ENCODE measurements around the gene GPR27.

Gene GPR27

DNA sequence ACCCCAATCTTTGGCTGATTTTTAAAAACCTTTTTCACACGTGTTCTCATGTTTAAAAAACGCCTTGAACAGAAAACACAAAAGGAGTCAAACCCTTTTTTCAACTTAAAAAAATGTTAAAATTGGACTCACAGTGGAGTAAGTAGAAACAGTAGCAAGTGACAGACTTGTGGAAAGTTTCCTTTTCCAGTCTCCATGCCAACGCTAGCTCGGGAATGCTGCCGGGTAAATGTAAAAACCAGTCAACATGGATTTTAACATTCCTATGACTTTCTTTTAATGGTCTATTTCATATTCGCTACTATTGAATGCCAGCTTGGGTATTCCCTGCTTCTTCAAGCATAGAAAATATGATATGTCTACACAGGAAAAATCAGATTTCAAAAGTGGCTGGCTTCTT is 32.9 kb downstream of the GPR27 start:
- no peak for DNase-seq

DNA sequence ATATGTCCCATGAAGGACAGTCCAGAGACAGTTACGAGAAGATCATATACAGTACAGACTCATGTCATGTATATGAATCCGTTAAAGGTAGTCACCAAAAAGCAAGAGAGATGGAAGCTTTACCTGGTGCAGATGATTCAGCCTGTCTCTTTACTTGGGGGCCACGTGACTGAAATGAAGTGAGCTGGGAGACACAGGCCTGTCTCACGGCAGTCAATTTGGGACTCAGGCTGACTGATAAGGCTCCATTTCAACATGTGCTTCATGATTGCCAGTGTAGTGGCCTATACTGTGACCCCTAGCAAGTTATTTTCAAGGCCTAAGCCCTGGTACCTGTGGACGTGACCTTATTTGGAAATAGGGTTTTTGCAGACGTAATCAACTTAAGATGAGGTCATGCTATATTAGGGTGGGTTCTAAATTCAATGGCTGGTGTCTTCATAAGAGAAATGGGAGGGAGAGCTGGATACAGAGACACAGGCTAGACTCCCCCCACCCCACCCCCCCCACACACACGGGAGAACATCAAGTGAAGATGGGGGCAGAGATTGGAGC is 34.3 kb downstream of the GPR27 start:
- no peak for DNase-seq

DNA sequence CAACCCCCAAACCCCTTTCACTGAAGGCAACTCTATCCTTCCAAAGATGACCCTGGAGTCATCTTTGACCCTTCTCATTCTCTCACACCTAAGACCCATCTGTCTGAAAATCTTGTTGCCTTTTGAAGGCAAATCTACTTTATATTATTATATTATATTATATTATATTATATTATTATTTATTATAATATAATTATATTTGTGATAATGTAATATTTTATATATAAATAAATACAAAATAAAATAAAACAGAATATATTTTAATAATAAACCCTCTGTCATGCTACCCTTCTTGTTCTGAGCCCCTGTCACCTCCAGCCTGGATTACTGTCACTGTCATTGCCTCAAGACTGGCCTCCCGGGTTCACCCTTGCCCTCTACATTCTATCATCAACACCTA is 36.3 kb downstream of the GPR27 start:
- DNase-seq = no peak

DNA sequence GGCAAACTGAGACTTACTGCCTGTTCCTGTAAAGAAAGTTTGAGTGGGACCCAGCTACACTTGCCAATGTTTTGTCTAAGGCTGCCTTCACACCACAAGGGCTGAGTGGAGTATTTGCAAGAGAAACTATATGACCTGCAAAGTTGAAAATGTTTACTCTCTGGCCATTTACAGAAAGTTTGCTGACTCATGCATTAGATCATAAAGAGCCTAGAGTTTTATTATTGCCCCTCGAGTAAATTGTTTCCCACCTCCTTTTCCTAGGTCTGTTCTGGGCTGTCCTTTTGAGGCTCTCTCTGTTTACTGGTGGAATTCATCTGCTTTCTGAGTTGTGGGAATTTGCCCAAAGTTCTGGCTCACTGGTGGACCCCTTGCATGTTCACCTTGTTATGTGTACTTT is 38.0 kb downstream of the GPR27 start:
- DNase-seq = no peak

DNA sequence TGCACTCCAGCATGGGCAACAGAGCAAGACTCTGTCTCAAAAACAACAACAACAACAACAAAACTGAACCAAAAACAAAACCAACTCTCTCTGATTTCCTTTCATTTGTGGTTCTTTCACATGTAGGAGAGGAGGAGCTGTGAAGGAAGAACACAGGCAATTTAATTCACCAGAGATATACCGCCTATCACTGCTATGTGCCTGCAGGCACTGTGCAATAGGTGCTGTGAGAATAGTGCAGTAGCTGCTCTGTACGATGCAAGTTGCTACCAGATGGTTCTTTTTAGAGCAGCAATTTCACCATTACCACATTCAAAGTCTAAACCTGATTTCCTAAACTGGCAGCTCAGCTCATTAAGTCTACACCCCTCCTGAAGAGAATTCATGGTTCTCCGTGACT is 42.6 kb downstream of the GPR27 start:
- no peak for DNase-seq

DNA sequence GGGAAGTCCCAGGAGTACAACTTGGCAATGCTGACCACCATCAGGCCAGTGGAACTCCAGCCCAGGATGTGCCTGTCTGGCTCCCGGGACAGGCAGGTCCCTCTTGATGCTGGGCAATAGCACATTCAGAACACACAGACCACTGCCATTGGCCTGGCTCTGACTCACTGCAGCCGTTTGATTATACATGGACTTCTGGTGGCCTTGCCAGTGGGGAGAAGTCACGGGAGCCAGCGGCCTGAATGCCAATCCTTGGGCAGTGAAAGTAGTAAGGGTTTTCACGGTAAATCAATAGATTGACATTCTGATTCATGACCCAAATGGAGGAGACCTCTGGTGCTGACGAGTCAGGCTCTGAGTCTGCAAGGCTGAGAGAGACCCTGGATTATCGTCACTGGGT is 43.8 kb downstream of the GPR27 start:
- DNase-seq = no peak

DNA sequence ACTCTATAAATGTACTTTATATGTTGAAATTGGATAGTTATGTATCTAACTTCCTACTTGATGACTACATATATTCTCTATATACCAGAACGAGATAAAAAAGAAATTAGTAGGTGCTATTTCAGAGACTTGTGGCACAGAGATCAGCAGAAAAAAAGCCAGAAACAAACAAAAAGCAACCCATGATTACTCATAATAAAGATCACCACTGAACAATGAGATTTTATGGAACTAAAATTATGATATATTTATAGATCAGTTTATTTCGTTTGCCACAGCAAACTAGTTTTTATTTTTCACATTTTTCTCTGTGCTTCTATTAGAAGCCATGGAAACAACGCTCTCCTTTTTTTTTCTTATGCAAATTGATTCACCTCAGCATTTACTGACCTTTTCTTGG is 46.4 kb downstream of the GPR27 start:
- no peak for DNase-seq

DNA sequence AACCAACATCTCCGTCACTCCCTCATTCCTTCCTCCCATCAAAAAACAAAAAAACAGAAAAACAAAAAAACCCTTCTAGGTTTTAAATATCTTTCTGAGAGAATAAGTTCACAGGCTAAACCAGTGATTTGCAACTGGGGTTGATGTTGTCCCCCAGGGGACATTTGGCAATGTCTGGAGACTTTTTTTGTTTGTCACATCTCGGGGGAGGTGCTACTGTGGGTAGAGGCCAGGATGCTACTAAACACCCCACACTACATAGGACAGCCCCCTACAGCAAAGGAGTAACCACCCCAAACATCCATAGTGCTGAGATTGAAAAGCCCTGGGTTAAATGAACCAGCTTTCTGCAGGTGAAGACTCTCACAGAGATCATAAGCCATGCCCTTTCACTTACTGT is 48.3 kb downstream of the GPR27 start:
- no peak for DNase-seq

DNA sequence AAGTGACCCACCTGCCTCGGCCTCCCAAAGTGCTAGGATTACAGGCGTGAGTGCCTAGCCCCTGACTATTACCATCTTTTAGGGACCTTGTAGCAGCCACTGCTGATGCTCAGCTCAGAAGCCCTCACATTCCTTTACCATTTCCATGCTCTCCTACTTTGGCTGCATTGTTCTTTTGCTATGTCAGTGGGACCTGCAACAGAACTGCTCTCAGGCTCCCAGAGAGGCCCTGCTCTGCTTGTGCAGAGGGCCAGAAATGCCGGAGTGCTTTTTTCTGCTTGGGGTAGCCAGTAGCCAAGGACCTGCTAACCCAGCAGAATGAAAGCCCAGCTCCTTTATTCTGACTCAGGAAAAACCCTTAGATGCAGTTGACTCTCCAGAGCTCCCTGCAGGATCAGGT is 49.6 kb downstream of the GPR27 start:
- no peak for DNase-seq

DNA sequence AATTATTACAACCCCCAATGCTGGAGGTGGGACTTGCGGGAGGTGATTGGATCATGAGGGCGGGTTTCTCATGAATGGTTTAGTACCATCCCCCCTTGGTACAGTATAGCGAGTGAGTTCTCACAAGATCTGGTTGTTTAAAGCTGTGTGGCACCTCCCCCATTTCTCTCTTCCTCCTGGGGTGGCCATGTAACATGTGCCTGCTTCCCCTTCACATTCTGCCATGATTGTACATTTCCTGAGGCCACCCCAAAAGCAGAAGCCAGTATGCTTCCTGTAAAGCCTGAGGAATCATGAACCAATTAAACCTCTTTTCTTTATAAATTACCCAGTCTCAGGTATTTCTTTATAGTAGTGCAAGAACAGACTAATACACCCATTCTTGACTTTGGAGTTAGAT is 51.5 kb downstream of the GPR27 start:
- no peak for DNase-seq

DNA sequence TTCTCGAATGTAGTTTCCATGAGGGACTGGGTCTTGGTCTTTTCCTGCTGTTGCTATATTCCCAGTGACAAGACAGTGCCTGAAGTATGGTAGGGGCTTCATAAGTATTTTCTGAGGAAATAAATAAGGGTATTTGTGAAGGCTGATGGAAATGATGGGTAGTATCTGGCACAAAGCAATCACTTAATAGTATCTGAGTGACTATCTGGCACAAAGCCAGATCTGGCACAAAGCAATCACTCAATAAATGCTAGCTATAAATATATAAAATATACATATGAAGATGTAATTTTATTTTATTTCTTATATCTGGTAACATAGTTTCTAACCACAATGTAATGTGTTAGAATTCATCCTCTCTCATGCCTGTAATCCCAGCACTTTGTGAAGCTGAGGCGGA is 52.0 kb downstream of the GPR27 start:
- DNase-seq = no peak

Data from SHP77 (cell line).